Measurements from ENCODE around the gene ASB16. TPM values are rescaled to one million over a fixed set of nuclear protein-coding genes. Genes with fewer than 3 reads are reported as not detected.

The ASB16 gene
- total RNA-seq, 3 donors from 2014 or later (not counting 1 experiment from before 2014, with no cell fraction given): not detected

GRCh38 chr17:44219616-44220212, 49.2 kb downstream of the ASB16 start, which contains the start of gene UBTF:
TSS of gene UBTF (minus strand) at chr17:44219675. CDS start at chr17:44218229, 1,446 bp downstream.
- Histone ChIP-seq H3K27ac (ENCODE audit: low read length) (peak within 1 kb of the TSS; percentile 82), H3K36me3 (ENCODE audit: control insufficient read depth, insufficient read depth, low read length) (peaks cover 23% of the 10 kb centered on the region), H3K4me3 (ENCODE audit: low read length) (peak within 1 kb of the TSS; percentile 60), H3K4me1 (ENCODE audit: control insufficient read depth, insufficient read depth, low read length) (peaks cover 54% of the 10 kb centered on the region), H3K9me3 (ENCODE audit: control insufficient read depth, insufficient read depth, low read length) (no peaks in the 10 kb centered on the region), H3K27me3 (ENCODE audit: control insufficient read depth, insufficient read depth, low read length) (no peaks in the 10 kb centered on the region)
- Mint-ChIP-seq H3K36me3 (no peaks in the 10 kb centered on the region), H3K27ac (peak within 1 kb of the TSS; percentile 93 to 98), H3K4me3 (peak within 1 kb of the TSS; percentile 97), H3K9me3 (no peaks in the 10 kb centered on the region), H3K27me3 (ENCODE audit: low read depth in 2 of 2) (no peaks in the 10 kb centered on the region), H3K4me1 (peaks cover 35 to 45% of the 10 kb centered on the region in 2 donors)
- WGBS (ENCODE audit: insufficient coverage): under 1% methylated on average over 74 of the region's 76 CpGs
- peak; percentile 29 to 48 (median 37) for ATAC-seq
- intact Hi-C loops (cut with micrococcal nuclease): loop anchor here (2.0 to 10.0 kb wide), 2 partner anchors 33 to 285 kb away; partner anchors contain the start of genes GPATCH8 and TMUB2
- no peak for TF ChIP-seq CTCF (IDR thresholded peaks at IDR 0.05)
- peak; percentile 68 to 87 for DNase-seq

GRCh38 chr17:44220213-44221083, 49.9 kb downstream of the ASB16 start:
- under 1% methylated on average over 108 of the region's 108 CpGs for WGBS (ENCODE audit: insufficient coverage)
- ATAC-seq: peak; percentile 19 to 45 (median 28)
- Mint-ChIP-seq H3K4me1 (peaks cover 32 to 41% of the 10 kb centered on the region in 2 donors), H3K9me3 (no peaks in the 10 kb centered on the region), H3K27ac (peak overlapping the region; percentile 93 to 98), H3K4me3 (peak overlapping the region; percentile 99), H3K36me3 (no peaks in the 10 kb centered on the region), H3K27me3 (ENCODE audit: low read depth in 2 of 2) (no peaks in the 10 kb centered on the region)
- H3K27ac ChIP-seq (ENCODE audit: low read length): peak overlapping the region; percentile 82
- H3K36me3 ChIP-seq (ENCODE audit: control insufficient read depth, insufficient read depth, low read length): peaks cover 15% of the 10 kb centered on the region
- peak overlapping the region; percentile 60 for H3K4me3 ChIP-seq (ENCODE audit: low read length)
- peaks cover 47% of the 10 kb centered on the region for H3K4me1 ChIP-seq (ENCODE audit: control insufficient read depth, insufficient read depth, low read length)
- no peaks in the 10 kb centered on the region for H3K27me3 ChIP-seq (ENCODE audit: control insufficient read depth, insufficient read depth, low read length)
- TF ChIP-seq CTCF (IDR thresholded peaks at IDR 0.05): no peak
- peak; percentile 58 to 78 for DNase-seq
- no peaks in the 10 kb centered on the region for H3K9me3 ChIP-seq (ENCODE audit: control insufficient read depth, insufficient read depth, low read length)
- intact Hi-C loops (cut with micrococcal nuclease): no loop called here

GRCh38 chr17:44221084-44221861, 50.8 kb downstream of the ASB16 start:
- DNase-seq (peak; percentile 63 to 82), ATAC-seq (peak; percentile 32 to 51 (median 36))
- peaks cover 32 to 41% of the 10 kb centered on the region in 2 donors for H3K4me1 Mint-ChIP-seq
- Histone ChIP-seq H3K4me3 (ENCODE audit: low read length) (peak overlapping the region; percentile 60), H3K9me3 (ENCODE audit: control insufficient read depth, insufficient read depth, low read length) (no peaks in the 10 kb centered on the region), H3K4me1 (ENCODE audit: control insufficient read depth, insufficient read depth, low read length) (peaks cover 39% of the 10 kb centered on the region), H3K27me3 (ENCODE audit: control insufficient read depth, insufficient read depth, low read length) (no peaks in the 10 kb centered on the region), H3K36me3 (ENCODE audit: control insufficient read depth, insufficient read depth, low read length) (peaks cover 7% of the 10 kb centered on the region), H3K27ac (ENCODE audit: low read length) (peak overlapping the region; percentile 81)
- WGBS (ENCODE audit: insufficient coverage): under 1% methylated on average over 52 of the region's 54 CpGs
- no peaks in the 10 kb centered on the region for H3K27me3 Mint-ChIP-seq (ENCODE audit: low read depth in 2 of 2)
- intact Hi-C loops (cut with micrococcal nuclease): no loop called here
- H3K9me3 Mint-ChIP-seq: no peaks in the 10 kb centered on the region
- no peak for TF ChIP-seq CTCF (IDR thresholded peaks at IDR 0.05)
- H3K27ac Mint-ChIP-seq: peak overlapping the region; percentile 93 to 98
- no peaks in the 10 kb centered on the region for H3K36me3 Mint-ChIP-seq
- H3K4me3 Mint-ChIP-seq: peak overlapping the region; percentile 99

All from natural killer cell (primary cell).